Glutamatergic neuron (in vitro differentiated cells): ENCODE results near the gene CNNM3. TPM values are rescaled to one million over a fixed set of nuclear protein-coding genes. Genes with fewer than 3 reads are reported as not detected.

ENCODE experiments used
- DNase-seq: peaks from one replicate; pipeline ENCODE4 v3.0.0; 2022
- H3K27ac Mint-ChIP-seq: one replicate; pipeline ENCODE4 v1.8.0; 2020; ENCODE audit warnings: mild to moderate bottlenecking, mixed read lengths, inconsistent platforms; ENCODE audit not compliant: unreplicated experiment
- H3K27me3 Mint-ChIP-seq: one replicate; pipeline ENCODE4 v1.8.0; 2020; ENCODE audit warnings: mild to moderate bottlenecking, moderate library complexity, mixed read lengths, inconsistent platforms; ENCODE audit not compliant: unreplicated experiment
- H3K36me3 Mint-ChIP-seq: one replicate; pipeline ENCODE4 v1.8.0; 2020; ENCODE audit warnings: mild to moderate bottlenecking, mixed read lengths, inconsistent platforms; ENCODE audit not compliant: unreplicated experiment
- H3K4me1 Mint-ChIP-seq: one replicate; pipeline ENCODE4 v1.8.0; 2020; ENCODE audit warnings: mild to moderate bottlenecking, low read depth, mixed read lengths, inconsistent platforms; ENCODE audit not compliant: unreplicated experiment
- H3K4me3 Mint-ChIP-seq: one replicate; pipeline ENCODE4 v1.8.0; 2020; ENCODE audit warnings: mild to moderate bottlenecking, mixed read lengths, inconsistent platforms; ENCODE audit not compliant: unreplicated experiment
- H3K9me3 Mint-ChIP-seq: one replicate; pipeline ENCODE4 v1.8.0; 2020; ENCODE audit warnings: mild to moderate bottlenecking, moderate library complexity, mixed read lengths, inconsistent platforms; ENCODE audit not compliant: unreplicated experiment
- total RNA-seq: library from RNA; stranded (reverse); fragmentation: NEBNext Ultra II Directional; extraction: Animal tissue kit (Norgen Biotek cat#: 25700); gene quantifications from one replicate; pipeline ENCODE4 v1.2.1, GENCODE V29; 2021; ENCODE audit not compliant: unreplicated experiment
- TF ChIP-seq, protein P1 (sequence below): fragments of 200-600 bp; sonication (generic); IDR thresholded peaks from one replicate; pipeline ENCODE4 v1.5.0; 2021; ENCODE audit not compliant: partially characterized antibody, unreplicated experiment

The CNNM3 gene
- total RNA-seq, 1 donor from 2014 or later: 22.3 TPM

DNA sequence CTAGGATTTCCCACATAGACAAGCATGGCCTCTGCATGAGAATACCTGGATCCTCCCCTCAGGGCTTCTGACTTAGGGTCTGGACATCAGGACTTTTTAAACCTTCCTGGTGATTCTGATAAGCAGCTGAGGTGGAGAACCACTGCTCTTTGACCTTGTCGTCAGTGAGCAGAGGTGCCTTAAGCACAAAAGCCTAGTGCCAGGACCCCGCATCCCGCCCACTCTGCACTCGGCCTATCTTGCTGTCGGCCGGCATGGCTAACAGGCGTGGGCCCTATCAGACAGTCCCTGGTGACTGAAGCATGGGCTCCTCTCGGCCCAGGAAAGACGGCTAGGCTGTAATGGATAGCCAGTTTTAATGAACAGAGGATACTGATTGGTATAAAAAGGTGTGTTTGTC, 21.5 kb downstream of the CNNM3 start:
- Mint-ChIP-seq H3K36me3 (no peaks in the 10 kb centered on the region), H3K27ac (no peak overlapping the region), H3K27me3 (peaks cover 7% of the 10 kb centered on the region)

DNA sequence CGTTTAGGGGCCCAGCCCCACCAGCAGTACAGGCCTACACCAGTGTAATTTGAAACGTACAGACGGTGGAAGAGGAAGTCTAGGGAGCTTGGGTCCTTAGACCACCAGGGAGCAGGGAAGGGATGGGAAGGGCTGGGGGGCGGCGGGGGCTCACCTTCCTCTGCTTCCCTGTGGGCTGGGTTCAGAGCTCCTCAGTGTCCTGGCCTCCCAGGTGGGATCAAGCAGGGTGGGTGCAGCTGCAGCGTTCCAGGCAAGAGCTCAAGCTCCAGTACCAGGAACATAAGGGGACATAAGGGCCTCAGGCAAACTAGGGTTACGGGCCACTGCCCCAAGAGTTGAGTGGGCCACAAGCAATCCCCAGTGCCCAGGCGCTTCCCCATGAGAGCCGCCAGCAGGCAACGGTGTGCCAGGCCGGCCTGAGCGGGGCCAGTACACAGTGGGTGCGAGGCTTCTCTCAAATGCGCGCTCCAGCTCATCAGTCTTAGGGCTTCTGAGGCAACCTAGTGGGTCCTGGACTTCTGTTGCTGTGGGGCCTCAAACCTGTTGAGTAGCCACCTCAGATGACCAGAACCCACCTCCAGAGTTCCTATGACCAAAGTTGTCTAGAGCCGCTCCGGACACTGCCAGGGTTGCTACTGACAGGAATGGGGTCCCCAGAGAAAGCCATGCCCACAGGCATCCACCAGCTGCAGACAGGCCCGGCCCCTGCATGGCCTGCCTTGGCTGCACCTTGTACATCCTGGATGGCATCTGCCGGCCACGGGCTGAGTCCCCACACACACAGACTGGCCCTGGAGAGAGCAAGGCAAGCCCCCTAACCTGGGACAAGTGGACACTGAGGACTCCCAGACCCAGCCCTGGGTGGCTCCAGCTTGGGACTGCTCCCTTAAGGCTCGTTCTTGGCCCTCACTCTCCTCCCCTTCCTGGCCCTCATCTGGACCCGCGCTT, 22.6 kb downstream of the CNNM3 start:
- DNase-seq: no peak
- Mint-ChIP-seq H3K9me3 (peaks cover 16% of the 10 kb centered on the region), H3K4me1 (peaks cover 20% of the 10 kb centered on the region), H3K27me3 (peaks cover 3% of the 10 kb centered on the region), H3K36me3 (no peaks in the 10 kb centered on the region), H3K27ac (no peak overlapping the region), H3K4me3 (no peak overlapping the region)
- TF ChIP-seq, protein P1, sequence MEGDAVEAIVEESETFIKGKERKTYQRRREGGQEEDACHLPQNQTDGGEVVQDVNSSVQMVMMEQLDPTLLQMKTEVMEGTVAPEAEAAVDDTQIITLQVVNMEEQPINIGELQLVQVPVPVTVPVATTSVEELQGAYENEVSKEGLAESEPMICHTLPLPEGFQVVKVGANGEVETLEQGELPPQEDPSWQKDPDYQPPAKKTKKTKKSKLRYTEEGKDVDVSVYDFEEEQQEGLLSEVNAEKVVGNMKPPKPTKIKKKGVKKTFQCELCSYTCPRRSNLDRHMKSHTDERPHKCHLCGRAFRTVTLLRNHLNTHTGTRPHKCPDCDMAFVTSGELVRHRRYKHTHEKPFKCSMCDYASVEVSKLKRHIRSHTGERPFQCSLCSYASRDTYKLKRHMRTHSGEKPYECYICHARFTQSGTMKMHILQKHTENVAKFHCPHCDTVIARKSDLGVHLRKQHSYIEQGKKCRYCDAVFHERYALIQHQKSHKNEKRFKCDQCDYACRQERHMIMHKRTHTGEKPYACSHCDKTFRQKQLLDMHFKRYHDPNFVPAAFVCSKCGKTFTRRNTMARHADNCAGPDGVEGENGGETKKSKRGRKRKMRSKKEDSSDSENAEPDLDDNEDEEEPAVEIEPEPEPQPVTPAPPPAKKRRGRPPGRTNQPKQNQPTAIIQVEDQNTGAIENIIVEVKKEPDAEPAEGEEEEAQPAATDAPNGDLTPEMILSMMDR: no peak

More for the DNA sequence above, 21.5 kb downstream of the CNNM3 start:
- Mint-ChIP-seq H3K4me3 (no peak overlapping the region), H3K4me1 (peaks cover 25% of the 10 kb centered on the region), H3K9me3 (peaks cover 20% of the 10 kb centered on the region)
- DNase-seq: no peak
- TF ChIP-seq, protein P1: no peak

DNA sequence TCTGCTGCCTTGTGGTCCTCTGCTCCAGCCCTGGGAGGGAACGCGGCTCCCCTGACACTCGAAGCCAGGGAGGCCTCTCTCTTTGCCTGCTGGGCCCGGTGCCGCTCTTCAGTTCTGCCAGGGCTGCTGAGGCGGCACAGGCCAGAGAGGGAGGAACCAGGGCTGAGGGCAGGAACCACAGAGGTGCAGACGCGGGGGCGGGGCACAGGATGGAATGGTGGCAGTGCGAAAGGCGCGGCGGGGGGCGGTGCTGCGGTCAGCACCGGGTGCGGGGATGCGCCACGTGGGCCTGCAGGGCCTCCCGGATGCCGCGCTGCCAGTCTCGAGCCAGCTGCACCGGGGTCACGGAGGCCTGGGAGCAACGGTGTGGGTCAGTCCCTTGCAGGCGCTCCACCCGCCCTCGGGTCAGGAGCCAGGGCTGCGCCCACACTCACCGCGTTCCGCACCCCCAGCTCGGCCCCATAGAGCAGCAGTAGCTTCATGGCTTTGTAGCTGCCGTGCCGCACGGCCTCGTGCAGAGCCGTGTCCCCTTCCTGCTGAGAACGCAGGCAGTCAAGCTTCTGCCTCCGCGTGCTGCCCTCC, 23.3 kb downstream of the CNNM3 start:
- Mint-ChIP-seq H3K9me3 (peaks cover 16% of the 10 kb centered on the region), H3K27me3 (peaks cover 3% of the 10 kb centered on the region), H3K4me1 (peaks cover 19% of the 10 kb centered on the region), H3K27ac (no peak overlapping the region), H3K4me3 (no peak overlapping the region), H3K36me3 (no peaks in the 10 kb centered on the region)
- DNase-seq: peak; percentile 26
- TF ChIP-seq, protein P1: no peak

DNA sequence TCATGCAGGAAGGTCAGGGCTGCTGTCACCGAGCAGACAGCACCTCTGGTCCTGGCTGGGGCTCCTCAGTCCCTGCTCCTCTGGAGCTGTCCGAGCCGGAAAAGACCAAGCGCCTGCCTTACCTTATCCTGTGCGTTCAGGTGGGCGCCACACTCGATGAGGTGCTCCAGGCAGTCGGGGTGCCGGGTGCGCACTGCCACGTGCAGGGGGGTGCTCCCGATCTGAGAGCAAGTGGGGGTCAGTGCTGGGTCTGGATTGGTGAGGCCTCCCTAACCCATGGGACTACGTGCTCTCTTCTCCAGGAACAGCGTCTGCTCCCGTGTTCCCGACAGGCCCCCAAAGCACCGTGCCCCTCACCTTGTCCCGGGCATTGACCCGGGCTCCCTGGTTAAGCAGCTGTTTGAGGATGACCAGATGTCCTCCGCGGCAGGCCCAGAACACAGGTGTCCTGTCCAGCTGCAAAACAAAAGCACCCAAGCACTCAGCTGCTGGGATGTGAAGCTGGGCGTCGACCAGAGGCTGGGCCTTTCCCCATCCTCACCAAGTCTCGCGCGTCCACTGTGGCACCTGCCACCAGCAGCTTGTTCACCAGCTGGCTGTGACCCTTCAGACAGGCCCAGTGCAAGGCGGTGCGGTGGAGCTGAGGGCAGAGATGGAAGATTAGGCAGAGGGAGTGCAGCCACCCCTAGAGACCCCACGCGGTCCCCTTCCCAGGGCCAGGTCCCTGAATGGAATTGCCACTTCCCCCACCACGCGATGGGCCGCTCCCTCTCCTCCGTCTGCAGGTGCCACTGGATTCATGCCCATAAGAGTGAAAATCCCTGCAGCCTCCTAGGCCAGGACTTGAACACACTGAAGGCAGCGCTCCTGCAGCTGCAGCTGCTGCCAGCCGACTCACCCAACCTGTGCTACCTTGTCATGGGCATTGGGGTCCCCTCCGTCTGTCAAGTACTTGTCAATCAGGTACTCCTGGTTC, 24.1 kb downstream of the CNNM3 start:
- peaks cover 19% of the 10 kb centered on the region for H3K4me1 Mint-ChIP-seq
- H3K9me3 Mint-ChIP-seq: peaks cover 13% of the 10 kb centered on the region
- peaks cover 3% of the 10 kb centered on the region for H3K27me3 Mint-ChIP-seq
- H3K27ac Mint-ChIP-seq: peak overlapping the region; percentile 43
- H3K4me3 Mint-ChIP-seq: no peak overlapping the region
- TF ChIP-seq, protein P1: no peak
- peak; percentile 30 for DNase-seq
- no peaks in the 10 kb centered on the region for H3K36me3 Mint-ChIP-seq
